Fibroblast of gingiva (primary cell): ENCODE results near the gene ADAM12.
"Not testable (repeated sequence)": the region's sequence is repeated elsewhere in the genome, so short reads cannot be mapped to it uniquely, and the experiment has no call there.

ENCODE experiments used
- DNase-seq: peaks from one replicate; pipeline ENCODE4 v3.0.0-alpha.2; 2011; ENCODE audit warnings: low read depth

The ADAM12 gene

GRCh38 chr10:126262233-126262838 is 125.9 kb downstream of the ADAM12 start:
- peak; percentile 46 for DNase-seq

- no peak for DNase-seq
Measured at GRCh38 chr10:126259760-126260479, 128.4 kb downstream of the ADAM12 start.

DNA sequence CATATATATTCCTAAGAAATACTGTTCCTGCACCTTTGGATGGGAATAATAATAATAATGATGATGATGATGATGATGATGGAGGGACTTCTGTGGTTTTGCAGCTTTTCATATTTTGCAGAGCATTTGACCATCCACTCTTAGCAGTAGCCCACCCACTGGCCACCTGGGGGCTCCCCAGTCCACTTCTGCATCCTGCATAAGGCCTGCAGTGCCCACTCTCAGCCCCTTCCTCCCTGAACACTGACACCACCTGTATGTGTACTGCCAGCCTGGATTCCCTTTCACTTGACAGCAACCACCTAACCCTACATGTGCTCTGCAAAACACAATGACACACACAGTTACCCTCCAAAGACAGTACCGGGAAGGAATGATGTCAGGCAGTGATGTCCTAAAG is 131.4 kb downstream of the ADAM12 start:
- no peak for DNase-seq

- DNase-seq, result no peak
Measured at GRCh38 chr10:126255313-126255712, 133.0 kb downstream of the ADAM12 start.

DNA sequence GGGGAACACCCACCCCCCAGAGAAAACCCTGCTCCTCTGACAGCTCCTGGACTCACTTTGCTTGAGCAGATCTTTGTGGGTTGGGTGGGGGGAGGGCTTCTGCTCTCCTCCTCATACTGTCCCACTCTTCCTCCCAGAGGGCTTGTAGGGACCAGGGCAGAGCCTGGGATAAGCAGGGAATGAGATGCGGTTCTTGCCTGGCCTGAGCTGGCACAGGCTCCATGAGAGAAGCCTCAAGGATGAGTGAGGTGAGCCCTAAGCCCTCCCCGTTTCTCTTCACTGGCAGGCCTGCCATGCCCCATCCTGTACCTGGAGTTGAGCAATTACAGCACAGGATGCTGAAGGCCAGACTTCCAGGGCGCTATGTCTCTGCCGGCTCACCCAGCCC is 134.7 kb downstream of the ADAM12 start:
- DNase-seq, result no peak

GRCh38 chr10:126252884-126253610 is 135.2 kb downstream of the ADAM12 start:
- peak; percentile 97 for DNase-seq

GRCh38 chr10:126251778-126252407 is 136.4 kb downstream of the ADAM12 start:
- DNase-seq, result no peak

DNA sequence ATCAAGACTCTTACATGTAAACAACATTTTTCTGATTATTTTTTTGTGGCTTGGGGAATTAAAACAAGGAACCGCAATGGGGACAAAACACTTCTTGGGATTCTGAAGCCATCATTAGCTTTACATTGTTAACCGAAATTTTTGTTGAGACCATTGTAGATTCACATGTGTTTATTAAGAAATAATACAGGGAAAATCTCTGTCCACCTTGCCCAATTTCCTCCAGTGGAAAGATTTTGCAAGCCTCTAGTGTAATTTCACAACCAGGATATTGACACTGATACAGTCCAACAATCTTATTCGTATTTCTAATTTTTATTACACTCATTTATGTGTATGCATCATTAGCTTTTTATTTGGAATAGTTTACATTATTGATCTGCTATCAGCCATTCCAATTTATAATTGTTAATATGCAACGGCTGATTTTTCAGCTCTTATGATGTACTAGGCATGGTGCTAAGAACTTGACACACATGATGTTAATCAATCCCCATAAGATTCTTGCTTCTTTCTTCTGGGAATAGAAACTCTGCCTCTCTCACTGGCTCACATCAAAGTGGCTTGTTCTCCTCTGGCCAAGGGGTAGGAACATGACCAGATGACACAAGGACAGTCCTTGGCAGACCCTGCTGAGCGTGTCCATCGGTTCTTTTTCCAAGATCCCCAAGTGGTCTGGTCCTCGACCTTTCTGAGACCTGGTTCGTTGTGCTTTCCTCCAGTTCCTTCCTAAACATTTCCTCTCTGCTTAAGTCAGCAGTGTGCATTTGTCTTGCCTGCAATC is 137.6 kb downstream of the ADAM12 start:
- peak; percentile 68 for DNase-seq

GRCh38 chr10:126250045-126250444 is 138.2 kb downstream of the ADAM12 start:
- no peak for DNase-seq

DNA sequence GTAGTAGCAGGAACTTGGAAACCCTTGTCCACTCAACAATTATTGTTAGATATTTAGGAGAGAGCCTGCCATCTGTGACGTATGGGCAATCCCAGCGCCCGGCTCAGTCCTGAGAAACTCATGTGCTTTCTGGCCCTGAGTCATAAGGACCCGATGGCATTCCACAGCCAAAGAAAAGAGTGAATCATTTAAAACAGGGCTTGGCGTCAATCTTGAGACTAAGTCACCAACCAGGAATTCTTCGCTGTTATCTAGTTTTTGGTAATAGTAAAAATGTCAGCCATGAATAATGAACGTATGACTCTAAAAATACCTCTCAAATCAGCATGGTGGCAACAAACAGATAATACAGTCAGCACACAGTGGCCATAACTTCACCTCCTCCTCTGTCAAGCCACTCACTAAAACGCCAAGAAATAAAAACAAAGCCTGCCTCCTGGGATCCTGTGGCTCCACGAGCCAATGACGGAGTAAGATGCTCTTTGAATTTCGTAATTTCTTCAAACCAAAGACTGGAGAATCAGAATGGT is 140.8 kb downstream of the ADAM12 start:
- DNase-seq, result peak; percentile 94

GRCh38 chr10:126246396-126246795 is 141.9 kb downstream of the ADAM12 start:
- not testable (repeated sequence) for DNase-seq

- DNase-seq, result no peak
Measured at GRCh38 chr10:126245501-126245900, 142.8 kb downstream of the ADAM12 start.

DNA sequence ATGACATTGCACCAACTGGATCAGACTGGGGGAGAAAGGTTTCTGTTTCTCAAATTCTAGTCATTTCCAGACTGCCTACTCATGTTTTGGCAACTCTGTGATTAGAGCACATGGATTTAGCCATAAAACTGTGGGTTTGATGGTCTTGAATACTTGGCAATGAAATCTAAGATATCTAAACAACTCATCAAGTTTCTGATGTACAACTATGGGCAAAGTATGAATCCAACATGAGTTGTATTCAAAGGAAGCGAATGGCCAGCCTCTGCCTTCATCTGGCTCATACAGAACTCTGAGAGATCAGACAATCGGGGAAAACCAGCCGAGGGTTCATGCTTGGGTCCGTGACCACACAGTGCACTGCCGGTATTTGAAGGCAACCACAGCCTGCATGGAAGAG is 144.3 kb downstream of the ADAM12 start:
- DNase-seq, result peak; percentile 67

- no peak for DNase-seq
Measured at GRCh38 chr10:126243306-126243705, 145.0 kb downstream of the ADAM12 start.

- peak; percentile 65 for DNase-seq
Measured at GRCh38 chr10:126242397-126243260, 145.6 kb downstream of the ADAM12 start.

DNA sequence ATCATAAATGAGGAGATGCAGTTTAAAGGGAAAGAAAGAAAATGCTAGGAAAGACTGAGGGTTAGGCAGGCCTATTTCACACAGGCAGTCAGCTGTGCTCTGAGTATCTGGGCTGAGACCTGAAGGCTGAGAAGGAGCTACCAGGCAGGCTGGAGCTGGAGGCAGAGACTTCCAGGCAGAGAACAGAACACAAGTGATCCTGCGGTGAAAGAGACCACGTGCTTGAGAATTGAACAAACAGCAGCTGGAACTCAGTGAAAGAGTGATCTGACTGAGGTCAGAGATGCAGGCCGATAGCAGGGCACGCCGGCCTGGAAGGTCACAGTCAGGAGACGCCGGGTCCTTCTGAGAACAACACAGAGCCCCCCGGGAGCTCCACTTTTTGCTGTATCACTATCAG is 147.8 kb downstream of the ADAM12 start:
- no peak for DNase-seq

DNA sequence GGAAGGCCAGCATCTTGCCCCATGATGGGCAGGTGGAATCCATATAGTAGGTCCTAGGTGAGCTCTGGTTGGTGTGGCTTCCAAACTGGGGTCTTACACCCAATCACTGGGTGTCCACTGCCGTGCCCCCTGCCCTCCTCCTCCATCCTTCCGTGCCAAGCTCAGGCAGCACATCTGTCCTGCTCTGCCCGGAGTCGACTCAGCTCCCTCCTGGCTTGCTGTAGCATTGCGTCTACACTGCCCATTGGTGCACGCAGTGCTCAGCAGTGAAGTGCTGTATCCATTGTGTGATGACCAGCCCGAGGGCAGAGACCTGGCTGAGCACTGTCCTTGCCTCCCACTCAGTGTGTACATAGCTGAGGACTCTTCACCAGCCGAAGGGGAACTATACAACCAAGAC is 148.4 kb downstream of the ADAM12 start:
- DNase-seq, result no peak

DNA sequence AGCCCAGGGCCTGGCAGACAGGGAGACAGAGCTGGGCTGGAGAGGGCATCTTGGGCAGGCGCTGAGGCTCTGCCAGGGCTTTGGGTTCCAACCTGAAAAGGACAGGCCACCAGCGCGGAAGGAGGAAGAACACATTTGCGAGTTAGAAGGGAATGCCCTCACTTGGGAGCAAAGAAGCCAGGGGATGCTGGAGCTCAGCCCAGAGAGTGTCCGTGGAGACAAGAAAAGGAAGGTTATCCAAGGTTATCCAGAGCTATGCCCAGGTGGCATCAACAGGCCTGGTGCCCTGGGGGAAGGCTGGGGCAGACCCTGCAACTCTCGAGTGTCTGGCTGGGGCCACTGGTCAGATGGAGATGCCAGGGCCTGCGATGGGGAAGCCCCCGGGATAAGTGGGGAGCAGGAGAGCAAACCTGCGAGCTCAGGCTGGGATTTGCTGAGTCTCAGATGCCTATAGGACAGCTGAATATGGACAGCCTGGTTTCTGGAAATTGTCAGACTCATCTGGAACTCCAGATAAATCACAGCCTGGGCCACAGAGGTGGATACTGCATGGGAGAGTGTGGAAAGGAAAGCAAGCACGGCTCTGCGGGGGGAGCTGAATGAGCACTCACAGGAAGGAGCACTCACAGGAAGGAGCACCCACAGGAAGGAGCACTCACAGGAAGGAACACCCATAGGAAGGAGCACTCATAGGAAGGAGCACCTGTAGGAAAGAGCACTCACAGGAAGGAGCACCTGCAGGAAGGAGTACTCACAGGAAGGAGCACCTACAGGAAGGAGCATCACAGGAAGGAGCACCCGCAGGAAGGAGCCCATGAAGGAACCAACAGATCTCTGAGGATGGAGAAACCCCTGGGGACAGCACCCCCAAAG is 152.1 kb downstream of the ADAM12 start:
- no peak for DNase-seq

- DNase-seq, result no peak
Measured at GRCh38 chr10:126235091-126235978, 152.9 kb downstream of the ADAM12 start.
